GM23338 (cell line): ENCODE measurements around the gene ZNF333. TPM values are rescaled to one million over a fixed set of nuclear protein-coding genes. Genes with fewer than 3 reads are reported as not detected.

Experiments used
- ATAC-seq: fragments of 200-7000 bp; cut with Tn5 transposase; 3 replicates; pipeline ENCODE4 v1.9.1; 2020
- DNase-seq: peaks from one replicate; pipeline ENCODE4 v3.0.0-alpha.2; 2015; ENCODE audit warnings: low spot score
- H2AFZ ChIP-seq: fragments of 200-600 bp; sonication (generic); 2 replicates; pipeline ENCODE4 v1.8.0; 2016; ENCODE audit warnings: antibody characterized with exemption, mild to moderate bottlenecking, moderate library complexity
- H3F3A ChIP-seq: fragments of 200-600 bp; sonication (generic); replicated peaks from 2 replicates; pipeline ENCODE4 v1.8.0; 2017; ENCODE audit warnings: antibody characterized with exemption, mixed run types, low read depth
- H3K27ac ChIP-seq: fragments of 200-600 bp; sonication (generic); 2 replicates; pipeline ENCODE4 v1.6.1; 2016; ENCODE audit warnings: low read depth
- H3K27me3 ChIP-seq: fragments of 200-600 bp; sonication (generic); 2 replicates; pipeline ENCODE4 v1.8.0; 2016; ENCODE audit warnings: mild to moderate bottlenecking, mixed run types, moderate library complexity; ENCODE audit not compliant: insufficient read depth
- H3K36me3 ChIP-seq: fragments of 200-600 bp; sonication (generic); 2 replicates; pipeline ENCODE4 v1.8.0; 2016; ENCODE audit warnings: mild to moderate bottlenecking; ENCODE audit not compliant: insufficient read depth
- H3K4me1 ChIP-seq: fragments of 200-600 bp; sonication (generic); 2 replicates; pipeline ENCODE4 v1.8.0; 2016; ENCODE audit warnings: mild to moderate bottlenecking, moderate library complexity; ENCODE audit not compliant: insufficient read depth
- H3K4me2 ChIP-seq: fragments of 200-600 bp; sonication (generic); 2 replicates; pipeline ENCODE4 v1.7.1; 2017; ENCODE audit warnings: mixed run types
- H3K4me3 ChIP-seq: fragments of 200-600 bp; sonication (generic); 2 replicates; pipeline ENCODE4 v1.6.1; 2016; ENCODE audit warnings: mixed run types
- H3K79me2 ChIP-seq: fragments of 200-600 bp; sonication (generic); replicated peaks from 2 replicates; pipeline ENCODE4 v1.8.0; 2017; ENCODE audit warnings: mild to moderate bottlenecking; ENCODE audit not compliant: insufficient read depth
- H3K9me2 ChIP-seq: fragments of 200-600 bp; sonication (generic); 2 replicates; pipeline ENCODE4 v1.8.0; 2017; ENCODE audit not compliant: insufficient read depth
- H4K20me1 ChIP-seq: fragments of 200-600 bp; sonication (generic); replicated peaks from 2 replicates; pipeline ENCODE4 v1.8.0; 2017; ENCODE audit warnings: mild to moderate bottlenecking; ENCODE audit not compliant: insufficient read depth
- H3K27ac Mint-ChIP-seq: 2 replicates; pipeline ENCODE4 v1.8.0; 2020; ENCODE audit warnings: inconsistent platforms, mild to moderate bottlenecking, moderate library complexity, mixed read lengths
- H3K27me3 Mint-ChIP-seq: 3 replicates; pipeline ENCODE4 v1.8.0; 2022; ENCODE audit warnings: low read depth, mild to moderate bottlenecking, moderate library complexity, mixed read lengths, inconsistent platforms; ENCODE audit not compliant: insufficient read depth, poor library complexity
- H3K36me3 Mint-ChIP-seq: 3 replicates; pipeline ENCODE4 v1.8.0; 2021; ENCODE audit warnings: low read depth, mild to moderate bottlenecking, inconsistent platforms, moderate library complexity, mixed read lengths
- H3K4me1 Mint-ChIP-seq: 3 replicates; pipeline ENCODE4 v1.8.0; 2020; ENCODE audit warnings: mild to moderate bottlenecking, inconsistent platforms, mixed read lengths
- H3K4me3 Mint-ChIP-seq: 3 replicates; pipeline ENCODE4 v1.8.0; 2021; ENCODE audit warnings: moderate library complexity, mild to moderate bottlenecking, inconsistent platforms, mixed read lengths
- H3K9me3 Mint-ChIP-seq: 3 replicates; pipeline ENCODE4 v1.8.0; 2020; ENCODE audit warnings: moderate library complexity, mild to moderate bottlenecking, inconsistent platforms, mixed read lengths
- CREB1 ChIP-seq: fragments of 250-450 bp; sonication (Bioruptor Pico); IDR thresholded peaks from 2 replicates; pipeline ENCODE4 v1.5.0; 2020; ENCODE audit warnings: low read depth, mild to moderate bottlenecking, moderate library complexity
- CTCF ChIP-seq, 2 experiments: fragments of 200-600 bp in 1 of 2; sonication (generic) in 1 of 2; conservative IDR thresholded peaks; 2 replicates each; pipeline versions ENCODE4 v1.5.1 to v1.6.1; 2016 to 2017; ENCODE audit warnings: antibody characterized with exemption in 2 of 2, low read depth in 2 of 2, mild to moderate bottlenecking in 2 of 2, moderate library complexity in 1 of 2
- EZH2 ChIP-seq: fragments of 200-600 bp; sonication (generic); IDR thresholded peaks from one replicate; pipeline ENCODE4 v1.8.0; 2017; ENCODE audit warnings: antibody characterized with exemption, mild to moderate bottlenecking, low read depth; ENCODE audit not compliant: unreplicated experiment
- EZH2phosphoT487 ChIP-seq: fragments of 200-600 bp; sonication (generic); IDR thresholded peaks from one replicate; pipeline ENCODE4 v1.8.1; 2018; ENCODE audit warnings: antibody characterized with exemption; ENCODE audit not compliant: unreplicated experiment
- JUNB ChIP-seq: IDR thresholded peaks from one replicate; pipeline ENCODE4 v1.6.1; 2016; ENCODE audit warnings: antibody characterized with exemption; ENCODE audit not compliant: unreplicated experiment
- NANOG ChIP-seq: IDR thresholded peaks from 2 replicates; pipeline ENCODE4 v1.6.1; 2016; ENCODE audit warnings: antibody characterized with exemption, borderline replicate concordance
- POLR2AphosphoS5 ChIP-seq: IDR thresholded peaks from 2 replicates; pipeline ENCODE4 v1.6.1; 2016; ENCODE audit warnings: antibody characterized with exemption, low read depth
- REST ChIP-seq: IDR thresholded peaks from one replicate; pipeline ENCODE4 v1.6.1; 2018; ENCODE audit warnings: antibody characterized with exemption; ENCODE audit not compliant: unreplicated experiment
- STAT1 ChIP-seq: IDR thresholded peaks from one replicate; pipeline ENCODE4 v1.6.1; 2016; ENCODE audit warnings: antibody characterized with exemption; ENCODE audit not compliant: unreplicated experiment
- ZNF114 ChIP-seq: fragments of 250-450 bp; sonication (Bioruptor Pico); IDR thresholded peaks from 2 replicates; pipeline ENCODE4 v1.5.0; 2020; ENCODE audit warnings: mild to moderate bottlenecking, moderate library complexity
- ZNF331 ChIP-seq: fragments of 250-450 bp; sonication (Bioruptor Pico); IDR thresholded peaks from 2 replicates; pipeline ENCODE4 v1.5.0; 2020; ENCODE audit warnings: low read depth, mild to moderate bottlenecking, moderate library complexity
- polyA plus RNA-seq: library from polyadenylated mRNA; unstranded; fragments of >200 nt; fragmentation: Nextera tagmentation; extraction: Ambion mirVana; gene quantifications from 2 replicates; pipeline ENCODE4 v1.2.1, GENCODE V29; 2016
- total RNA-seq: library from RNA; depleted of rRNA; stranded (reverse); fragments of >200 nt; shearing (Covaris generic); gene quantifications from 2 replicates; pipeline ENCODE4 v1.2.3, GENCODE V29; 2014
- TF ChIP-seq, protein P1 (sequence below): fragments of 250-450 bp; sonication (Bioruptor Pico); IDR thresholded peaks from 2 replicates; pipeline ENCODE4 v1.5.0; 2020; ENCODE audit warnings: mild to moderate bottlenecking, moderate library complexity
- TF ChIP-seq, protein P2 (sequence below): IDR thresholded peaks from 2 replicates; pipeline ENCODE4 v1.6.1; 2016; ENCODE audit warnings: antibody characterized with exemption

ZNF333 gene
- total and polyA plus RNA-seq, 2 experiments from 2014 or later = 7.2 to 21.6 TPM

GRCh38 chr19:14699641-14700040 lies 9.8 kb downstream of the ZNF333 start:
- no peak overlapping the region for H3K4me3 ChIP-seq
- no peaks in the 10 kb centered on the region for H3K27me3 ChIP-seq
- H3K27ac ChIP-seq = no peak overlapping the region
- H4K20me1 ChIP-seq = no peaks in the 10 kb centered on the region
- Mint-ChIP-seq H3K4me3 (no peak overlapping the region), H3K27ac (no peak overlapping the region), H3K4me1 (no peaks in the 10 kb centered on the region), H3K9me3 (peaks cover 19% of the 10 kb centered on the region), H3K27me3 (peaks cover 2% of the 10 kb centered on the region), H3K36me3 (peaks cover 65% of the 10 kb centered on the region)
- H3K9me2 ChIP-seq = no peaks in the 10 kb centered on the region
- TF ChIP-seq JUNB (no peak), EZH2 (no peak), ZNF331 (CRISPR knock-in tag) (no peak), CREB1 (no peak), NANOG (no peak), ZNF114 (CRISPR knock-in tag) (no peak), REST (no peak), STAT1 (no peak), CTCF (conservative IDR thresholded peaks at IDR 0.05; ENCODE audit: low read depth in 2 of 2) (no peak), POLR2AphosphoS5 (no peak), EZH2phosphoT487 (no peak)
- TF ChIP-seq, protein P1, sequence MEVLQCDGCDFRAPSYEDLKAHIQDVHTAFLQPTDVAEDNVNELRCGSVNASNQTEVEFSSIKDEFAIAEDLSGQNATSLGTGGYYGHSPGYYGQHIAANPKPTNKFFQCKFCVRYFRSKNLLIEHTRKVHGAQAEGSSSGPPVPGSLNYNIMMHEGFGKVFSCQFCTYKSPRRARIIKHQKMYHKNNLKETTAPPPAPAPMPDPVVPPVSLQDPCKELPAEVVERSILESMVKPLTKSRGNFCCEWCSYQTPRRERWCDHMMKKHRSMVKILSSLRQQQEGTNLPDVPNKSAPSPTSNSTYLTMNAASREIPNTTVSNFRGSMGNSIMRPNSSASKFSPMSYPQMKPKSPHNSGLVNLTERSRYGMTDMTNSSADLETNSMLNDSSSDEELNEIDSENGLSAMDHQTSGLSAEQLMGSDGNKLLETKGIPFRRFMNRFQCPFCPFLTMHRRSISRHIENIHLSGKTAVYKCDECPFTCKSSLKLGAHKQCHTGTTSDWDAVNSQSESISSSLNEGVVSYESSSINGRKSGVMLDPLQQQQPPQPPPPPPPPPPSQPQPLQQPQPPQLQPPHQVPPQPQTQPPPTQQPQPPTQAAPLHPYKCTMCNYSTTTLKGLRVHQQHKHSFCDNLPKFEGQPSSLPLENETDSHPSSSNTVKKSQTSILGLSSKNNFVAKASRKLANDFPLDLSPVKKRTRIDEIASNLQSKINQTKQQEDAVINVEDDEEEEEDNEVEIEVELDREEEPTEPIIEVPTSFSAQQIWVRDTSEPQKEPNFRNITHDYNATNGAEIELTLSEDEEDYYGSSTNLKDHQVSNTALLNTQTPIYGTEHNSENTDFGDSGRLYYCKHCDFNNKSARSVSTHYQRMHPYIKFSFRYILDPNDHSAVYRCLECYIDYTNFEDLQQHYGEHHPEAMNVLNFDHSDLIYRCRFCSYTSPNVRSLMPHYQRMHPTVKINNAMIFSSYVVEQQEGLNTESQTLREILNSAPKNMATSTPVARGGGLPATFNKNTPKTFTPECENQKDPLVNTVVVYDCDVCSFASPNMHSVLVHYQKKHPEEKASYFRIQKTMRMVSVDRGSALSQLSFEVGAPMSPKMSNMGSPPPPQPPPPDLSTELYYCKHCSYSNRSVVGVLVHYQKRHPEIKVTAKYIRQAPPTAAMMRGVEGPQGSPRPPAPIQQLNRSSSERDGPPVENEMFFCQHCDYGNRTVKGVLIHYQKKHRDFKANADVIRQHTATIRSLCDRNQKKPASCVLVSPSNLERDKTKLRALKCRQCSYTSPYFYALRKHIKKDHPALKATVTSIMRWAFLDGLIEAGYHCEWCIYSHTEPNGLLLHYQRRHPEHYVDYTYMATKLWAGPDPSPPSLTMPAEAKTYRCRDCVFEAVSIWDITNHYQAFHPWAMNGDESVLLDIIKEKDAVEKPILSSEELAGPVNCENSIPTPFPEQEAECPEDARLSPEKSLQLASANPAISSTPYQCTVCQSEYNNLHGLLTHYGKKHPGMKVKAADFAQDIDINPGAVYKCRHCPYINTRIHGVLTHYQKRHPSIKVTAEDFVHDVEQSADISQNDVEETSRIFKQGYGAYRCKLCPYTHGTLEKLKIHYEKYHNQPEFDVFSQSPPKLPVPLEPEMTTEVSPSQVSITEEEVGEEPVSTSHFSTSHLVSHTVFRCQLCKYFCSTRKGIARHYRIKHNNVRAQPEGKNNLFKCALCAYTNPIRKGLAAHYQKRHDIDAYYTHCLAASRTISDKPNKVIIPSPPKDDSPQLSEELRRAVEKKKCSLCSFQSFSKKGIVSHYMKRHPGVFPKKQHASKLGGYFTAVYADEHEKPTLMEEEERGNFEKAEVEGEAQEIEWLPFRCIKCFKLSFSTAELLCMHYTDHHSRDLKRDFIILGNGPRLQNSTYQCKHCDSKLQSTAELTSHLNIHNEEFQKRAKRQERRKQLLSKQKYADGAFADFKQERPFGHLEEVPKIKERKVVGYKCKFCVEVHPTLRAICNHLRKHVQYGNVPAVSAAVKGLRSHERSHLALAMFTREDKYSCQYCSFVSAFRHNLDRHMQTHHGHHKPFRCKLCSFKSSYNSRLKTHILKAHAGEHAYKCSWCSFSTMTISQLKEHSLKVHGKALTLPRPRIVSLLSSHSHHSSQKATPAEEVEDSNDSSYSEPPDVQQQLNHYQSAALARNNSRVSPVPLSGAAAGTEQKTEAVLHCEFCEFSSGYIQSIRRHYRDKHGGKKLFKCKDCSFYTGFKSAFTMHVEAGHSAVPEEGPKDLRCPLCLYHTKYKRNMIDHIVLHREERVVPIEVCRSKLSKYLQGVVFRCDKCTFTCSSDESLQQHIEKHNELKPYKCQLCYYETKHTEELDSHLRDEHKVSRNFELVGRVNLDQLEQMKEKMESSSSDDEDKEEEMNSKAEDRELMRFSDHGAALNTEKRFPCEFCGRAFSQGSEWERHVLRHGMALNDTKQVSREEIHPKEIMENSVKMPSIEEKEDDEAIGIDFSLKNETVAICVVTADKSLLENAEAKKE (CRISPR knock-in tag) = no peak
- TF ChIP-seq, protein P2, sequence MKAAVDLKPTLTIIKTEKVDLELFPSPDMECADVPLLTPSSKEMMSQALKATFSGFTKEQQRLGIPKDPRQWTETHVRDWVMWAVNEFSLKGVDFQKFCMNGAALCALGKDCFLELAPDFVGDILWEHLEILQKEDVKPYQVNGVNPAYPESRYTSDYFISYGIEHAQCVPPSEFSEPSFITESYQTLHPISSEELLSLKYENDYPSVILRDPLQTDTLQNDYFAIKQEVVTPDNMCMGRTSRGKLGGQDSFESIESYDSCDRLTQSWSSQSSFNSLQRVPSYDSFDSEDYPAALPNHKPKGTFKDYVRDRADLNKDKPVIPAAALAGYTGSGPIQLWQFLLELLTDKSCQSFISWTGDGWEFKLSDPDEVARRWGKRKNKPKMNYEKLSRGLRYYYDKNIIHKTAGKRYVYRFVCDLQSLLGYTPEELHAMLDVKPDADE = no peak
- H3K4me1 ChIP-seq = no peaks in the 10 kb centered on the region
- no peaks in the 10 kb centered on the region for H3K79me2 ChIP-seq
- no peak overlapping the region for H3K4me2 ChIP-seq
- peaks cover 18% of the 10 kb centered on the region; the same call in 1 of the 2 replicates for H3K36me3 ChIP-seq
- DNase-seq = no peak
- H2AFZ ChIP-seq = no peak overlapping the region
- no peaks in the 10 kb centered on the region for H3F3A ChIP-seq
- no peak for ATAC-seq
